COLO668 (cell line): Measurements from ENCODE around the gene SSU72.
"Not testable (repeated sequence)": the region's sequence is repeated elsewhere in the genome, so short reads cannot be mapped to it uniquely, and the experiment has no call there.

Experiments used
- DNase-seq: peaks from one replicate; lab custom pipeline; 2025; ENCODE audit not compliant: unreplicated experiment; lab: John Stamatoyannopoulos, UW

The SSU72 gene

GRCh38 chr1:1508775-1509464 lies 65.7 kb downstream of the SSU72 start:
- DNase-seq = not testable (repeated sequence)

- DNase-seq = no peak
Measured at GRCh38 chr1:1507305-1507704, 67.4 kb downstream of the SSU72 start.

- not testable (repeated sequence) for DNase-seq
Measured at GRCh38 chr1:1505801-1506200, 68.9 kb downstream of the SSU72 start.

GRCh38 chr1:1505366-1505798 lies 69.3 kb downstream of the SSU72 start:
- peak; percentile 67 for DNase-seq

- peak; percentile 90 for DNase-seq
Measured at GRCh38 chr1:1504777-1505365, 69.8 kb downstream of the SSU72 start.

GRCh38 chr1:1495461-1495975 lies 79.1 kb downstream of the SSU72 start:
- not testable (repeated sequence) for DNase-seq

- not testable (repeated sequence) for DNase-seq
Measured at GRCh38 chr1:1494311-1494710, 80.4 kb downstream of the SSU72 start.
